22Rv1 (cell line): ENCODE measurements around the gene CHIT1.

Experiments used
- ZFX ChIP-seq: fragments of 450-650 bp; IDR thresholded peaks from 2 replicates; pipeline ENCODE4 v1.6.1; 2017; ENCODE audit warnings: antibody characterized with exemption, borderline replicate concordance
- TF ChIP-seq, protein P1 (sequence below): fragments of 450-650 bp; IDR thresholded peaks from 2 replicates; pipeline ENCODE4 v1.5.1; 2017; ENCODE audit warnings: mild to moderate bottlenecking

DNA sequence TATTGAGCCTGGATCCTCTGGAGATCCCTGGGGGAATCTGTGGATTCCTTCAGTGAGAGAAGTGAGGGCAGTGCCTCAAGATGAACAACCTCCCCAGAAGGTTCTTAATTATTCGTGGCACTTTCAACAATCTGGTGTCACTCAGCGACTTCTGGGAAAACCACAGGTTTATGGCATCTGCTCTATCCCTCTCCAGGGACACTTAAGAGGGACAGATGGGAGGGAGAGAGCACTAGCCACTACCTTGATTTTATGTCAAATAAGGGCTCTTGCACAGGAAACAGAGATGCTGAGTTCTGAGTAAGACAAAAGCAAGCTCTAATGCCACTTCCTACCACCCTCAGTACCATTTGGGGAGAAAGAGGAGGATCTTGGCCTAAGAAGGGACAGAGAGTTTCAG is 21.7 kb downstream of the CHIT1 start:
- TF ChIP-seq, protein P1, sequence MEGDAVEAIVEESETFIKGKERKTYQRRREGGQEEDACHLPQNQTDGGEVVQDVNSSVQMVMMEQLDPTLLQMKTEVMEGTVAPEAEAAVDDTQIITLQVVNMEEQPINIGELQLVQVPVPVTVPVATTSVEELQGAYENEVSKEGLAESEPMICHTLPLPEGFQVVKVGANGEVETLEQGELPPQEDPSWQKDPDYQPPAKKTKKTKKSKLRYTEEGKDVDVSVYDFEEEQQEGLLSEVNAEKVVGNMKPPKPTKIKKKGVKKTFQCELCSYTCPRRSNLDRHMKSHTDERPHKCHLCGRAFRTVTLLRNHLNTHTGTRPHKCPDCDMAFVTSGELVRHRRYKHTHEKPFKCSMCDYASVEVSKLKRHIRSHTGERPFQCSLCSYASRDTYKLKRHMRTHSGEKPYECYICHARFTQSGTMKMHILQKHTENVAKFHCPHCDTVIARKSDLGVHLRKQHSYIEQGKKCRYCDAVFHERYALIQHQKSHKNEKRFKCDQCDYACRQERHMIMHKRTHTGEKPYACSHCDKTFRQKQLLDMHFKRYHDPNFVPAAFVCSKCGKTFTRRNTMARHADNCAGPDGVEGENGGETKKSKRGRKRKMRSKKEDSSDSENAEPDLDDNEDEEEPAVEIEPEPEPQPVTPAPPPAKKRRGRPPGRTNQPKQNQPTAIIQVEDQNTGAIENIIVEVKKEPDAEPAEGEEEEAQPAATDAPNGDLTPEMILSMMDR: no peak
- TF ChIP-seq ZFX: no peak
